CD14-positive monocyte (primary cell): ENCODE results near the gene CANT1. TPM values are rescaled to one million over a fixed set of nuclear protein-coding genes. Genes with fewer than 3 reads are reported as not detected.

ENCODE experiments used
- DNase-seq, 3 donors: peaks; one replicate each; pipeline ENCODE4 v3.0.0-alpha.2; 2011 to 2022
- H2AFZ ChIP-seq: 2 replicates; pipeline ENCODE4 v1.6.0; 2012; ENCODE audit warnings: mild to moderate bottlenecking, low read depth, low read length, inconsistent platforms; ENCODE audit not compliant: insufficient read depth, poor library complexity, severe bottlenecking
- H3K27ac ChIP-seq, 2 donors: 1 replicate in 1 of 2; 2 replicates in 1 of 2; pipeline ENCODE4 v1.5.1; 2012 to 2013; ENCODE audit warnings: low read length in 2 of 2, control low read depth in 1 of 2, inconsistent platforms in 1 of 2, low read depth in 1 of 2, mild to moderate bottlenecking in 1 of 2
- H3K27me3 ChIP-seq, 2 donors: one replicate each; pipeline versions ENCODE4 v1.6.0 to v1.6.1; 2011 to 2013; ENCODE audit warnings: low read length in 2 of 2; ENCODE audit not compliant: control insufficient read depth in 2 of 2, insufficient read depth in 2 of 2
- H3K36me3 ChIP-seq, 2 donors: replicated peaks in 1 of 2; 1 replicate in 1 of 2; 2 replicates in 1 of 2; pipeline versions ENCODE4 v1.5.1 to v1.6.1; 2012 to 2013; ENCODE audit warnings: low read length in 2 of 2, control low read depth in 1 of 2, inconsistent platforms in 1 of 2, mild to moderate bottlenecking in 1 of 2; ENCODE audit not compliant: insufficient read depth in 2 of 2, control insufficient read depth in 1 of 2
- H3K4me1 ChIP-seq, 2 donors: 1 replicate in 1 of 2; 2 replicates in 1 of 2; pipeline versions ENCODE4 v1.5.1 to v1.6.1; 2012 to 2013; ENCODE audit warnings: low read length in 2 of 2, control low read depth in 1 of 2, inconsistent platforms in 1 of 2, mild to moderate bottlenecking in 1 of 2, moderate library complexity in 1 of 2; ENCODE audit not compliant: insufficient read depth in 2 of 2, control insufficient read depth in 1 of 2
- H3K4me2 ChIP-seq: replicated peaks from 2 replicates; pipeline ENCODE3; 2012; ENCODE audit warnings: low read length, moderate library complexity, mild to moderate bottlenecking; ENCODE audit not compliant: poor library complexity, severe bottlenecking; ENCODE audit errors: extremely low read depth
- H3K4me3 ChIP-seq, 3 experiments: fragments of 200-600 bp in 1 of 3; sonication (generic) in 1 of 3; replicated peaks in 1 of 3; 1 replicate in 2 of 3; 2 replicates in 1 of 3; pipeline ENCODE4 v1.5.1; 2011 to 2013; ENCODE audit warnings: low read length in 3 of 3, mild to moderate bottlenecking in 3 of 3, control low read depth in 2 of 3, low read depth in 2 of 3, inconsistent platforms in 1 of 3, moderate library complexity in 1 of 3
- H3K79me2 ChIP-seq: 2 replicates; pipeline ENCODE4 v1.6.0; 2012; ENCODE audit warnings: mild to moderate bottlenecking, control low read depth, inconsistent platforms, low read length, moderate library complexity; ENCODE audit not compliant: insufficient read depth
- H3K9ac ChIP-seq: 2 replicates; pipeline ENCODE4 v1.6.0; 2017; ENCODE audit warnings: low read length, mild to moderate bottlenecking; ENCODE audit not compliant: insufficient read depth, poor library complexity, severe bottlenecking
- H3K9me3 ChIP-seq, 2 donors: replicated peaks in 1 of 2; 1 replicate in 1 of 2; 2 replicates in 1 of 2; pipeline versions ENCODE4 v1.5.1 to v1.6.1; 2012 to 2013; ENCODE audit warnings: low read length in 2 of 2, control low read depth in 1 of 2; ENCODE audit not compliant: control insufficient read depth in 1 of 2, insufficient read depth in 1 of 2
- H4K20me1 ChIP-seq: 2 replicates; pipeline ENCODE4 v1.6.0; 2012; ENCODE audit warnings: mild to moderate bottlenecking, low read length, control low read depth, moderate library complexity; ENCODE audit not compliant: insufficient read depth
- H3K27ac Mint-ChIP-seq, 7 donors: one replicate each; pipeline ENCODE4 v1.8.0; 2020; ENCODE audit warnings: mild to moderate bottlenecking in 7 of 7, mixed read lengths in 7 of 7, moderate library complexity in 6 of 7, inconsistent platforms in 2 of 7
- H3K27me3 Mint-ChIP-seq, 3 donors: one replicate each; pipeline ENCODE4 v1.8.0; 2021 to 2022; ENCODE audit warnings: low read depth in 3 of 3, mild to moderate bottlenecking in 3 of 3, mixed read lengths in 3 of 3, moderate library complexity in 3 of 3, inconsistent platforms in 1 of 3
- H3K36me3 Mint-ChIP-seq, 2 donors: one replicate each; pipeline ENCODE4 v1.8.0; 2020; ENCODE audit warnings: mixed read lengths in 2 of 2, inconsistent platforms in 1 of 2, mild to moderate bottlenecking in 1 of 2
- H3K4me1 Mint-ChIP-seq: one replicate; pipeline ENCODE4 v1.8.0; 2020; ENCODE audit warnings: mild to moderate bottlenecking, mixed read lengths
- H3K4me3 Mint-ChIP-seq, 2 donors: one replicate each; pipeline ENCODE4 v1.8.0; 2020; ENCODE audit warnings: mild to moderate bottlenecking in 2 of 2, mixed read lengths in 2 of 2, moderate library complexity in 1 of 2
- H3K9me3 Mint-ChIP-seq, 7 donors: one replicate each; pipeline ENCODE4 v1.8.0; 2020 to 2022; ENCODE audit warnings: mixed read lengths in 7 of 7, mild to moderate bottlenecking in 6 of 7, moderate library complexity in 6 of 7, inconsistent platforms in 2 of 7
- CTCF ChIP-seq: fragments of 200-600 bp; IDR thresholded peaks from one replicate; pipeline ENCODE4 v1.8.0; 2022; ENCODE audit warnings: antibody characterized with exemption, mild to moderate bottlenecking
- WGBS: methylation state at CpG from one replicate; pipeline ENCODE4 v1.1.5; 2013; ENCODE audit warnings: missing lambda C conversion rate; ENCODE audit not compliant: insufficient coverage; 5-methylcytosine and 5-hydroxymethylcytosine counted together
- intact Hi-C, 2 donors: fragments of 100-400 bp; cut with micrococcal nuclease; formaldehyde crosslinking; loops; one replicate each; pipeline versions ENCODE4 v1.15.0 to v1.15.1; 2023
- polyA plus RNA-seq, 3 donors: library from polyadenylated mRNA; depleted of rRNA in 1 of 3; unstranded in 2 of 3; stranded (reverse) in 1 of 3; fragments of 300-500 nt in 2 of 3; fragments of >200 nt in 1 of 3; fragmentation: Illumina TruSeq in 2 of 3; gene quantifications; 1 replicate in 2 of 3; 2 replicates in 1 of 3; pipeline ENCODE4 v1.2.3, GENCODE V29; 2012 to 2021

CANT1 gene
- polyA plus RNA-seq, 3 donors, result 10.6 to 16.6 (median 14.3) TPM

GRCh38 chr17:78962345-78962983, 47.1 kb downstream of the CANT1 start:
- no peak for DNase-seq
- peaks cover 1 to 5% (median 2%) of the 10 kb centered on the region in 3 donors for H3K27me3 Mint-ChIP-seq
- H3K36me3 Mint-ChIP-seq, result no peaks in the 10 kb centered on the region
- Histone ChIP-seq H3K27ac (no peak overlapping the region), H3K4me1 (no peaks in the 10 kb centered on the region), H3K79me2 (no peaks in the 10 kb centered on the region), H4K20me1 (no peaks in the 10 kb centered on the region), H3K36me3 (no peaks in the 10 kb centered on the region), H3K27me3 (no peaks in the 10 kb centered on the region), H2AFZ (no peak overlapping the region), H3K4me2 (no peak overlapping the region), H3K9me3 (no peaks in the 10 kb centered on the region), H3K4me3 (no peak overlapping the region), H3K9ac (no peak overlapping the region)
- peak overlapping the region in 2 of 7 donors; percentile 30 to 33 for H3K27ac Mint-ChIP-seq
- WGBS, result 88% methylated on average over 17 of the region's 19 CpGs
- TF ChIP-seq CTCF, result no peak
- H3K4me3 Mint-ChIP-seq, result no peak overlapping the region
- peaks cover 4% of the 10 kb centered on the region for H3K4me1 Mint-ChIP-seq
- intact Hi-C loops, result no loop called here
- peaks cover 0 to 2% (median 0%) of the 10 kb centered on the region in 7 donors for H3K9me3 Mint-ChIP-seq

- Histone ChIP-seq H3K4me3 (no peak overlapping the region), H3K9me3 (no peaks in the 10 kb centered on the region), H3K4me2 (no peak overlapping the region), H2AFZ (no peak overlapping the region), H3K4me1 (no peaks in the 10 kb centered on the region), H3K9ac (no peak overlapping the region), H4K20me1 (no peaks in the 10 kb centered on the region), H3K36me3 (no peaks in the 10 kb centered on the region), H3K27me3 (no peaks in the 10 kb centered on the region), H3K27ac (no peak overlapping the region), H3K79me2 (no peaks in the 10 kb centered on the region)
- Mint-ChIP-seq H3K36me3 (no peaks in the 10 kb centered on the region), H3K27ac (no peak overlapping the region), H3K9me3 (peaks cover 0 to 2% (median 0%) of the 10 kb centered on the region in 7 donors), H3K27me3 (peaks cover 1 to 5% (median 2%) of the 10 kb centered on the region in 3 donors), H3K4me1 (peaks cover 4% of the 10 kb centered on the region), H3K4me3 (no peak overlapping the region)
- WGBS, result 100% methylated on average over 1 of the region's 4 CpGs
- intact Hi-C loops, result no loop called here
- TF ChIP-seq CTCF, result no peak
- DNase-seq, result no peak
Observed at GRCh38 chr17:78961571-78961970, 48.0 kb downstream of the CANT1 start.
